Esophagus squamous epithelium (tissue), 5 donors: ENCODE measurements around the gene RNF157. TPM values are rescaled to one million over a fixed set of nuclear protein-coding genes. Genes with fewer than 3 reads are reported as not detected.

Source experiments
- DNase-seq: peaks from one replicate; lab custom pipeline; 2025; lab: John Stamatoyannopoulos, UW
- H3K27ac ChIP-seq, 4 donors: fragments of 200-600 bp; sonication (generic); one replicate each; pipeline ENCODE4 v1.5.1; 2016 to 2019; ENCODE audit warnings: mild to moderate bottlenecking in 1 of 4
- H3K27me3 ChIP-seq, 4 donors: fragments of 200-600 bp; sonication (generic); 1 replicate in 3 of 4; 2 replicates in 1 of 4; pipeline versions ENCODE4 v1.5.1 to v1.6.0; 2017 to 2021; ENCODE audit warnings: antibody characterized with exemption in 1 of 4
- H3K36me3 ChIP-seq, 3 donors: fragments of 200-600 bp; sonication (generic); one replicate each; pipeline ENCODE4 v1.5.1; 2016 to 2019
- H3K4me1 ChIP-seq, 3 donors: fragments of 200-600 bp; sonication (generic); one replicate each; pipeline ENCODE4 v1.5.1; 2017 to 2019
- H3K4me3 ChIP-seq, 4 donors: fragments of 200-600 bp; sonication (generic); 1 replicate in 3 of 4; 2 replicates in 1 of 4; pipeline ENCODE4 v1.5.1; 2016 to 2019; ENCODE audit warnings: mild to moderate bottlenecking in 2 of 4, moderate library complexity in 1 of 4
- H3K9me3 ChIP-seq, 3 donors: fragments of 200-600 bp; sonication (generic); one replicate each; pipeline ENCODE4 v1.5.1; 2016 to 2019
- POLR2A ChIP-seq, 4 donors: fragments of 450-650 bp; IDR thresholded peaks; one replicate each; pipeline ENCODE4 v1.6.1; 2017; ENCODE audit warnings: antibody characterized with exemption in 4 of 4, mild to moderate bottlenecking in 4 of 4, moderate library complexity in 3 of 4
- WGBS, 2 donors: methylation state at CpG; one replicate each; pipeline ENCODE4 v1.1.5; 2018; 5-methylcytosine and 5-hydroxymethylcytosine counted together
- intact Hi-C: fragments of 100-400 bp; cut with DNase I; formaldehyde crosslinking; loops from one replicate; pipeline ENCODE4 v1.15.0; 2022
- total RNA-seq, 4 donors: library from RNA; depleted of rRNA; stranded (reverse); fragments of >200 nt; gene quantifications; one replicate each; pipeline ENCODE4 v1.1.0, GENCODE V29; 2016
- TF ChIP-seq, protein P1 (sequence below), 6 experiments: fragments of 450-650 bp in 4 of 6; fragments of 200-600 bp in 2 of 6; sonication (generic) in 2 of 6; IDR thresholded peaks; one replicate each; pipeline ENCODE4 v1.5.1; 2016 to 2019; ENCODE audit warnings: antibody characterized with exemption in 6 of 6, mild to moderate bottlenecking in 4 of 6, moderate library complexity in 4 of 6
- donor health status: DM: yes; HTN: yes; CAD: no.

RNF157 gene
- total RNA-seq, 4 donors from 2014 or later: 0.11 to 3.4 (median 0.26) TPM

- 85 to 86% methylated on average over 5 of the region's 5 CpGs for WGBS, 2 donors
Measured at GRCh38 chr17:76157759-76158158, 82.5 kb downstream of the RNF157 start.

DNA sequence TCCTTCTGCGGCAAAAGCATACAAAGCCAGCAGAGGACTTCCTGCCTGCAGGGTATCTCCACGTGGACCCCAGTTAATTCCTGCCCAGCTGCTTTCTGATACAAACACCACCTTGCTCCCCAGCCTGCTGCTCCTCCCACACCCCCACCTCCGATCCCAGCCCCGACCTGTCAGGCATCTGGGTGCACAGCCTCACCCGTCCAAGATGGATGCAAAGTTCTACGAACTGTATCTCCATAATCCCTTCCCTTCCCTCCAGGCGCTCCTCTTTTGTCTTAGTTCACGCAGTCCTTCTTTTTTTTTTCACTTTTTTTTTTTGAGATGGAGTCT lies 83.7 kb downstream of the RNF157 start:
- no peak overlapping the region for H3K4me3 ChIP-seq
- H3K27ac ChIP-seq: no peak overlapping the region
- intact Hi-C loops: no loop called here
- DNase-seq: no peak
- TF ChIP-seq POLR2A (IDR thresholded peaks at IDR 0.05): no peak
- TF ChIP-seq, protein P1, sequence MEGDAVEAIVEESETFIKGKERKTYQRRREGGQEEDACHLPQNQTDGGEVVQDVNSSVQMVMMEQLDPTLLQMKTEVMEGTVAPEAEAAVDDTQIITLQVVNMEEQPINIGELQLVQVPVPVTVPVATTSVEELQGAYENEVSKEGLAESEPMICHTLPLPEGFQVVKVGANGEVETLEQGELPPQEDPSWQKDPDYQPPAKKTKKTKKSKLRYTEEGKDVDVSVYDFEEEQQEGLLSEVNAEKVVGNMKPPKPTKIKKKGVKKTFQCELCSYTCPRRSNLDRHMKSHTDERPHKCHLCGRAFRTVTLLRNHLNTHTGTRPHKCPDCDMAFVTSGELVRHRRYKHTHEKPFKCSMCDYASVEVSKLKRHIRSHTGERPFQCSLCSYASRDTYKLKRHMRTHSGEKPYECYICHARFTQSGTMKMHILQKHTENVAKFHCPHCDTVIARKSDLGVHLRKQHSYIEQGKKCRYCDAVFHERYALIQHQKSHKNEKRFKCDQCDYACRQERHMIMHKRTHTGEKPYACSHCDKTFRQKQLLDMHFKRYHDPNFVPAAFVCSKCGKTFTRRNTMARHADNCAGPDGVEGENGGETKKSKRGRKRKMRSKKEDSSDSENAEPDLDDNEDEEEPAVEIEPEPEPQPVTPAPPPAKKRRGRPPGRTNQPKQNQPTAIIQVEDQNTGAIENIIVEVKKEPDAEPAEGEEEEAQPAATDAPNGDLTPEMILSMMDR (IDR thresholded peaks at IDR 0.05): no peak
- 43 to 65% methylated on average over 8 of the region's 8 CpGs for WGBS, 2 donors
- no peaks in the 10 kb centered on the region for H3K9me3 ChIP-seq
- H3K4me1 ChIP-seq: no peaks in the 10 kb centered on the region
- no peaks in the 10 kb centered on the region for H3K36me3 ChIP-seq
- H3K27me3 ChIP-seq: no peaks in the 10 kb centered on the region

More at GRCh38 chr17:76157759-76158158, 82.5 kb downstream of the RNF157 start:
- H3K36me3 ChIP-seq: no peaks in the 10 kb centered on the region
- DNase-seq: no peak
- H3K4me1 ChIP-seq: no peaks in the 10 kb centered on the region
- TF ChIP-seq, protein P1 (IDR thresholded peaks at IDR 0.05): no peak
- no peak for TF ChIP-seq POLR2A (IDR thresholded peaks at IDR 0.05)
- intact Hi-C loops: no loop called here
- H3K4me3 ChIP-seq: no peak overlapping the region
- H3K27me3 ChIP-seq: no peaks in the 10 kb centered on the region
- no peak overlapping the region for H3K27ac ChIP-seq
- H3K9me3 ChIP-seq: no peaks in the 10 kb centered on the region

DNA sequence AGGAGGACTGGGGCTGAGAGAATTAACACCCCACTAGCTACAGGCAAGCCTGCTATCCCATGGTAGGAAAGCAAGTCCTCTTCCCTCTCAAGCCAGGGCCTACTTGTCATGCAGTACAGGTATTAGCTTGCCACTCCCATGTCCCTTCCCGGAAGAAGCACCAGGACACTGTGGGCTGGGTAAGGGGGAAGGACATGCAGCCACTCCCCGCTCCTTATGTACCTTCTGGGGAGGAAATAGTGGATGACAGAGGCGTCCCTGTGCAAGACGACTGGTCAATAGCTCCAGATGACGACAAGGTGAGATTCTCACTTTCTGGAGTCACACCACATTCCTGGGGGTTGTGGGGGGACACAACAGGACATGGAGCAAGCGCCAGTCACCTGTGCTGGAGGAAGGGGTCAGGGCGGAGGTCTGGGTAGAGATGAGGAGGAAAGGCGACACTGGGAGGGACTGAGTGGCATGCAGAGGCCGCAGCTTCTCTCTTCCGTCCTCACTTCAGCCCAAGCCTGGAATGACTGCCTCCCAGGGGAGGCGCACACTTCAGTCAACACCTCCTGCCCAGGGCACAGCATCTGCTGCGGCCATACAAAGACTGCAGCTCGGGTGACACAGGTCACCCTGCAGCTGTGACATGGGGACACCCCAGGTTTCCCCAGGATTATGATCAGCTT lies 84.2 kb downstream of the RNF157 start:
- Histone ChIP-seq H3K27me3 (no peaks in the 10 kb centered on the region), H3K36me3 (no peaks in the 10 kb centered on the region), H3K4me1 (peaks cover 0 to 4% (median 0%) of the 10 kb centered on the region in 3 donors), H3K9me3 (no peaks in the 10 kb centered on the region), H3K27ac (no peak overlapping the region), H3K4me3 (no peak overlapping the region)
- intact Hi-C loops: no loop called here
- no peak for DNase-seq
- 85 to 86% methylated on average over 6 to 10 of the region's 13 CpGs for WGBS, 2 donors
- no peak for TF ChIP-seq POLR2A (IDR thresholded peaks at IDR 0.05)
- TF ChIP-seq, protein P1 (IDR thresholded peaks at IDR 0.05): no peak

DNA sequence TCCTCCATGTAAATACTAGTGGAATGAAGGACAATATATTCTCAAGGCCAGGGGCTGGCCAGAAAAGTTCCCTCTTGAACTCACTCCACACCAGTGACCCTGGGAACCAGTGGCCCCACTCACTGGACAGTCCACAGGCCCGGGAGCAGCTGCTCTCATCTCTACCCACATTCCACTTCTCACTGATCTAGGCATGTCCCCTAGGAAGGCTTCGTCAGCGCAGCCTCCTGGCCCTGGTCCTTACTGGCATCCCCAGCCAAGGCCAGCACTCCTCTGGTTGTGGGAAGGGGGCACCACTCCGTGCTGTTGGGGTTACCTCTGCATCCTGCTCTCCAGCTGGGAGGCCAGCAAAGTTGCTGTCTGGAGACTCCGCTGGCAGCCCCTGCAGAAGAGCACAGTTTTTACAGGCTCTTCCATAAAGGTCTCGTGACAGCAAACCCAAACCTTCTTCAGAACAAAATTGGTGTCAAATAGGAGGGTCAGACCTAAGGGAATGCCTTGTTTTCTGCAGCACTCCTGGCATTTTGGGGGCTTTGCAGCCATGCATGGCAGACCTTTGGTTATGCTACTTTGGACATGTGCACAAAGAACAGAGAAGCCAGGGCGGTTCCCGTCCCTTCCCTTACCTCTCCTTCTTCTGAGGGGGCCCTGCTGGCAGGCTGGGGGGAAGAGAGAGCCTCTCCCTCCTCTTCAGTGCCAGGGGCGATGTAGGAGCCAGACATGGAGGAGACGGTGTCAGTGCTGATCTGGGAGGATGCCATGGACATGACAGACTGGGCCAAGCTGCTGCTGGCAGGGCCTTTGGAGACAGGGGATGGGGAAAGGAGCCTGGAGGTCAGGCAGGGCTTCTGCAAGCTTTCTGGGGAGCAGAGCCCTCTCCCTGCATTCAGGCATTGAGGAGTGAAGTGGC lies 85.1 kb downstream of the RNF157 start:
- Histone ChIP-seq H3K9me3 (no peaks in the 10 kb centered on the region), H3K27ac (no peak overlapping the region), H3K27me3 (no peaks in the 10 kb centered on the region), H3K36me3 (no peaks in the 10 kb centered on the region), H3K4me1 (peaks cover 0 to 13% (median 4%) of the 10 kb centered on the region in 3 donors), H3K4me3 (no peak overlapping the region)
- intact Hi-C loops: no loop called here
- WGBS, 2 donors: 83 to 89% methylated on average over 2 to 7 of the region's 10 CpGs
- TF ChIP-seq, protein P1 (IDR thresholded peaks at IDR 0.05): no peak
- no peak for TF ChIP-seq POLR2A (IDR thresholded peaks at IDR 0.05)
- no peak for DNase-seq

- Histone ChIP-seq H3K36me3 (no peaks in the 10 kb centered on the region), H3K9me3 (no peaks in the 10 kb centered on the region), H3K4me1 (peaks cover 0 to 18% (median 4%) of the 10 kb centered on the region in 3 donors), H3K27ac (no peak overlapping the region), H3K27me3 (no peaks in the 10 kb centered on the region), H3K4me3 (no peak overlapping the region)
- 87 to 91% methylated on average over 3 of the region's 3 CpGs for WGBS, 2 donors
- DNase-seq: no peak
- intact Hi-C loops: no loop called here
- TF ChIP-seq, protein P1 (IDR thresholded peaks at IDR 0.05): no peak
- no peak for TF ChIP-seq POLR2A (IDR thresholded peaks at IDR 0.05)
Measured at GRCh38 chr17:76154292-76154691, 86.0 kb downstream of the RNF157 start.
